IMR-90 (cell line): Measurements from ENCODE around the gene ENOX1. TPM values are rescaled to one million over a fixed set of nuclear protein-coding genes. Genes with fewer than 3 reads are reported as not detected.

Experiments
- ATAC-seq: fragments of 200-7000 bp; cut with Tn5 transposase; 2 replicates; pipeline ENCODE4 v1.9.1; 2020; ENCODE audit warnings: low read depth, mild to moderate bottlenecking, moderate library complexity
- BruUV-seq: library from RNA; stranded (reverse); fragments of 400-500 nt; replicated peaks from 2 replicates; lab custom pipeline; 2021; lab: Mats Ljungman, UMichigan
- CTCF ChIA-PET: fragments of 300-600 bp; formaldehyde crosslinking; extraction: SDS; loops from one replicate; lab custom pipeline; 2021; ENCODE audit warnings: antibody characterized with exemption; lab: Yijun Ruan, JAX
- POLR2A ChIA-PET: fragments of 300-600 bp; sonication (Branson Sonifier 250); formaldehyde crosslinking; loops from one replicate; lab custom pipeline; 2022; ENCODE audit warnings: antibody characterized with exemption; ENCODE audit not compliant: unreplicated experiment; lab: Charles Lee
- DNase-seq: peaks from one replicate; pipeline ENCODE4 v3.0.0; 2013
- H2AFZ ChIP-seq: replicated peaks from 2 replicates; pipeline ENCODE3; 2013; ENCODE audit warnings: low read length, mild to moderate bottlenecking; ENCODE audit not compliant: poor library complexity
- H2AK5ac ChIP-seq: 2 replicates; pipeline ENCODE4 v1.6.1; 2013; ENCODE audit warnings: low read depth, low read length, inconsistent platforms
- H2AK9ac ChIP-seq: replicated peaks from 2 replicates; pipeline ENCODE3; 2013; ENCODE audit warnings: mild to moderate bottlenecking, low read depth, low read length, moderate library complexity; ENCODE audit not compliant: poor library complexity
- H2BK120ac ChIP-seq: 2 replicates; pipeline ENCODE4 v1.6.1; 2013; ENCODE audit warnings: low read depth, low read length, inconsistent platforms
- H2BK15ac ChIP-seq: 3 replicates; pipeline ENCODE4 v1.6.1; 2013; ENCODE audit warnings: low read depth, low read length, inconsistent platforms
- H2BK20ac ChIP-seq: 2 replicates; pipeline ENCODE4 v1.6.1; 2013; ENCODE audit warnings: low read depth, mild to moderate bottlenecking, inconsistent platforms, low read length, moderate library complexity
- H2BK5ac ChIP-seq: 2 replicates; pipeline ENCODE4 v1.6.1; 2013; ENCODE audit warnings: mild to moderate bottlenecking, low read depth, low read length, inconsistent platforms; ENCODE audit not compliant: poor library complexity, severe bottlenecking
- H3K14ac ChIP-seq: replicated peaks from 2 replicates; pipeline ENCODE4 v1.6.1; 2013; ENCODE audit warnings: low read depth, low read length, inconsistent platforms
- H3K18ac ChIP-seq: 2 replicates; pipeline ENCODE4 v1.6.1; 2013; ENCODE audit warnings: low read depth, low read length, control low read depth
- H3K23ac ChIP-seq: 2 replicates; pipeline ENCODE4 v1.6.1; 2013; ENCODE audit warnings: low read depth, low read length, inconsistent platforms
- H3K27ac ChIP-seq: 2 replicates; pipeline ENCODE4 v1.5.1; 2013; ENCODE audit warnings: mild to moderate bottlenecking, control low read depth, low read length; ENCODE audit not compliant: insufficient read depth
- H3K27me3 ChIP-seq: 2 replicates; pipeline ENCODE4 v1.6.1; 2013; ENCODE audit warnings: low read length; ENCODE audit not compliant: control insufficient read depth, insufficient read depth
- H3K36me3 ChIP-seq: 2 replicates; pipeline ENCODE4 v1.6.1; 2013; ENCODE audit warnings: low read length, mixed read lengths; ENCODE audit not compliant: control insufficient read depth, insufficient read depth
- H3K4ac ChIP-seq: 2 replicates; pipeline ENCODE4 v1.6.1; 2013; ENCODE audit warnings: low read depth, low read length, inconsistent platforms
- H3K4me1 ChIP-seq: 2 replicates; pipeline ENCODE4 v1.6.1; 2013; ENCODE audit warnings: low read length, mixed read lengths; ENCODE audit not compliant: control insufficient read depth, insufficient read depth
- H3K4me2 ChIP-seq: 2 replicates; pipeline ENCODE4 v1.6.1; 2013; ENCODE audit warnings: low read depth, mild to moderate bottlenecking, control low read depth, low read length, moderate library complexity
- H3K4me3 ChIP-seq: 2 replicates; pipeline ENCODE4 v1.5.1; 2013; ENCODE audit warnings: low read depth, mild to moderate bottlenecking, control low read depth, low read length, moderate library complexity; ENCODE audit not compliant: insufficient read depth
- H3K56ac ChIP-seq: 2 replicates; pipeline ENCODE4 v1.6.1; 2013; ENCODE audit warnings: low read length, inconsistent platforms; ENCODE audit not compliant: insufficient read depth; ENCODE audit errors: extremely low read depth
- H3K79me1 ChIP-seq, 2 experiments: 2 replicates each; pipeline ENCODE4 v1.6.1; 2013; ENCODE audit warnings: low read length in 2 of 2, inconsistent platforms in 1 of 2, low read depth in 1 of 2
- H3K9ac ChIP-seq: 2 replicates; pipeline ENCODE4 v1.6.1; 2013; ENCODE audit warnings: low read depth, low read length, control low read depth
- H3K9me1 ChIP-seq: 2 replicates; pipeline ENCODE4 v1.6.1; 2013; ENCODE audit warnings: low read length, inconsistent platforms; ENCODE audit not compliant: insufficient read depth
- H3K9me3 ChIP-seq: 2 replicates; pipeline ENCODE4 v1.6.1; 2013; ENCODE audit warnings: low read length; ENCODE audit not compliant: control insufficient read depth, insufficient read depth
- H4K20me1 ChIP-seq: 2 replicates; pipeline ENCODE4 v1.6.1; 2013; ENCODE audit warnings: low read length, inconsistent platforms; ENCODE audit not compliant: insufficient read depth
- H4K5ac ChIP-seq: 2 replicates; pipeline ENCODE4 v1.6.1; 2013; ENCODE audit warnings: mild to moderate bottlenecking, low read depth, low read length, control low read depth
- H4K8ac ChIP-seq, 2 experiments: 2 replicates each; pipeline ENCODE4 v1.6.1; 2013; ENCODE audit warnings: low read depth in 2 of 2, low read length in 2 of 2, control low read depth in 1 of 2, inconsistent platforms in 1 of 2
- H4K91ac ChIP-seq: 2 replicates; pipeline ENCODE4 v1.6.1; 2013; ENCODE audit warnings: low read depth, low read length, inconsistent platforms; ENCODE audit not compliant: insufficient read depth
- BHLHE40 ChIP-seq: fragments of 150-350 bp; IDR thresholded peaks from 2 replicates; pipeline ENCODE4 v1.6.1; 2016; ENCODE audit warnings: mild to moderate bottlenecking, low read depth, low read length
- CHD1 ChIP-seq: IDR thresholded peaks from 2 replicates; pipeline ENCODE4 v1.6.1; 2012; ENCODE audit warnings: low read depth, low read length, improper control_type of control experiment
- MAFK ChIP-seq: IDR thresholded peaks from 2 replicates; pipeline ENCODE4 v1.6.1; 2012; ENCODE audit warnings: low read depth, low read length, improper control_type of control experiment
- MAZ ChIP-seq: IDR thresholded peaks from 2 replicates; pipeline ENCODE4 v1.6.1; 2012; ENCODE audit warnings: low read depth, mild to moderate bottlenecking, low read length, improper control_type of control experiment, moderate library complexity, borderline replicate concordance
- NFE2L2 ChIP-seq: fragments of 150-350 bp; IDR thresholded peaks from 2 replicates; pipeline ENCODE4 v1.6.1; 2016; ENCODE audit warnings: low read depth, mild to moderate bottlenecking, low read length
- POLR2A ChIP-seq: IDR thresholded peaks from 2 replicates; pipeline ENCODE4 v1.6.1; 2012; ENCODE audit warnings: mild to moderate bottlenecking, low read depth, low read length
- RAD21 ChIP-seq: IDR thresholded peaks from 2 replicates; pipeline ENCODE4 v1.6.1; 2012; ENCODE audit warnings: low read length, improper control_type of control experiment
- USF2 ChIP-seq: fragments of 150-350 bp; IDR thresholded peaks from 2 replicates; pipeline ENCODE4 v1.6.1; 2017; ENCODE audit warnings: mild to moderate bottlenecking, antibody characterized with exemption, low read length, low read depth
- dilution Hi-C: fragments of 300-500 bp; cut with HindIII; formaldehyde crosslinking; loops from one replicate; pipeline ENCODE4 v1.14.3; 2018; ENCODE audit warnings: low sequenced_read_pairs; ENCODE audit not compliant: unreplicated experiment
- in situ Hi-C: fragments of 300-500 bp; cut with MboI; formaldehyde crosslinking; loops from 3 replicates; pipeline ENCODE4 v1.14.3; 2019; ENCODE audit warnings: low sequenced_read_pairs, inconsistent platforms, mixed read lengths
- intact Hi-C: fragments of 100-400 bp; cut with micrococcal nuclease; formaldehyde crosslinking; loops from 2 replicates; pipeline ENCODE4 v1.10.0; 2022
- polyA plus RNA-seq, 3 experiments: library from polyadenylated mRNA; depleted of rRNA; stranded (reverse); fragments of >200 nt; gene quantifications; 2 replicates each; pipeline ENCODE4 v1.2.3, GENCODE V29; 2012; ENCODE audit warnings: low replicate concordance in 1 of 3
- total RNA-seq: library from RNA; depleted of rRNA; stranded (reverse); fragments of >200 nt; gene quantifications from 2 replicates; pipeline ENCODE4 v1.2.3, GENCODE V29; 2012
- TF ChIP-seq, protein P1 (sequence below): fragments of 150-350 bp; IDR thresholded peaks from 2 replicates; pipeline ENCODE4 v1.6.1; 2016; ENCODE audit warnings: low read depth, mild to moderate bottlenecking, low read length, moderate library complexity, borderline replicate concordance
- TF ChIP-seq, protein P2 (sequence below): conservative IDR thresholded peaks from 2 replicates; pipeline ENCODE4 v1.5.1; 2012; ENCODE audit warnings: mild to moderate bottlenecking, low read depth, low read length, improper control_type of control experiment

ENOX1 gene
- total and polyA plus RNA-seq, 2 of the 4 experiments (the other 2 are of a cell fraction) = 0.99 to 1.3 TPM

DNA sequence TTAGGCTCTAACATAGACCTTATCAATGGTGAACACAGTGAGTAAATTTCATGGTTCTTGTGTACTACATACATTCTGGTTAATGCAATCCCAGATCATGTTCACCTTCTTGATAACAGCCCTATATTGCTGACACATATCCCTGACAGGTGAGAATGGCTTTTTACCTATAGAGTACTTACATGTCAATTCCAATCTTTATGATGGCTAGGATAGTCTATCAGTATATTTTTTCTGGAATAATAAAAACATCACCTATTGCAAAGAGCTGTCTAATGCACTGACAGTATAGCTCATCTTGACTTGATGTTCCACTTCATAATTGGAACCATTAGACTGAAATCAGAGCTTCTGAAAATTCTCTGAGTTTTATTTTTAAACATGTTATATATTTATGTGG, 199.4 kb downstream of the ENOX1 start:
- DNase-seq (no peak), ATAC-seq (no peak)
- Histone ChIP-seq H3K56ac (no peak overlapping the region), H4K20me1 (no peaks in the 10 kb centered on the region), H3K9me1 (peaks cover 3% of the 10 kb centered on the region; the same call in 1 of the 2 replicates), H3K18ac (no peak overlapping the region), H2BK120ac (no peak overlapping the region), H4K91ac (no peak overlapping the region), H2BK20ac (no peak overlapping the region), H3K23ac (no peak overlapping the region), H2AK9ac (no peak overlapping the region), H3K4me2 (no peak overlapping the region), H3K4ac (no peak overlapping the region), H2AFZ (no peak overlapping the region), H3K27me3 (no peaks in the 10 kb centered on the region), H3K4me3 (no peak overlapping the region), H3K14ac (no peak overlapping the region), H2BK15ac (no peak overlapping the region), H3K4me1 (no peaks in the 10 kb centered on the region), H2AK5ac (no peak overlapping the region), H3K36me3 (no peaks in the 10 kb centered on the region), H3K79me1 (no peaks in the 10 kb centered on the region), H3K9me3 (no peaks in the 10 kb centered on the region), H3K9ac (no peak overlapping the region), H2BK5ac (no peak overlapping the region), H4K5ac (no peak overlapping the region), H3K27ac (no peak overlapping the region), H4K8ac (no peak overlapping the region)
- POLR2A ChIA-PET = interaction anchor here (0.5 kb wide), 1 partner anchor 156 kb away, joined by 3 read pairs; no protein-coding TSS in a partner anchor
- intact Hi-C loops = no loop called here
- BruUV-seq = no TSS peak
- TF ChIP-seq NFE2L2 (no peak), BHLHE40 (no peak), CHD1 (no peak), MAZ (no peak), MAFK (no peak), USF2 (no peak), RAD21 (no peak), POLR2A (no peak)
- TF ChIP-seq, protein P1, sequence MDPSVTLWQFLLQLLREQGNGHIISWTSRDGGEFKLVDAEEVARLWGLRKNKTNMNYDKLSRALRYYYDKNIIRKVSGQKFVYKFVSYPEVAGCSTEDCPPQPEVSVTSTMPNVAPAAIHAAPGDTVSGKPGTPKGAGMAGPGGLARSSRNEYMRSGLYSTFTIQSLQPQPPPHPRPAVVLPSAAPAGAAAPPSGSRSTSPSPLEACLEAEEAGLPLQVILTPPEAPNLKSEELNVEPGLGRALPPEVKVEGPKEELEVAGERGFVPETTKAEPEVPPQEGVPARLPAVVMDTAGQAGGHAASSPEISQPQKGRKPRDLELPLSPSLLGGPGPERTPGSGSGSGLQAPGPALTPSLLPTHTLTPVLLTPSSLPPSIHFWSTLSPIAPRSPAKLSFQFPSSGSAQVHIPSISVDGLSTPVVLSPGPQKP = no peak
- TF ChIP-seq, protein P2, sequence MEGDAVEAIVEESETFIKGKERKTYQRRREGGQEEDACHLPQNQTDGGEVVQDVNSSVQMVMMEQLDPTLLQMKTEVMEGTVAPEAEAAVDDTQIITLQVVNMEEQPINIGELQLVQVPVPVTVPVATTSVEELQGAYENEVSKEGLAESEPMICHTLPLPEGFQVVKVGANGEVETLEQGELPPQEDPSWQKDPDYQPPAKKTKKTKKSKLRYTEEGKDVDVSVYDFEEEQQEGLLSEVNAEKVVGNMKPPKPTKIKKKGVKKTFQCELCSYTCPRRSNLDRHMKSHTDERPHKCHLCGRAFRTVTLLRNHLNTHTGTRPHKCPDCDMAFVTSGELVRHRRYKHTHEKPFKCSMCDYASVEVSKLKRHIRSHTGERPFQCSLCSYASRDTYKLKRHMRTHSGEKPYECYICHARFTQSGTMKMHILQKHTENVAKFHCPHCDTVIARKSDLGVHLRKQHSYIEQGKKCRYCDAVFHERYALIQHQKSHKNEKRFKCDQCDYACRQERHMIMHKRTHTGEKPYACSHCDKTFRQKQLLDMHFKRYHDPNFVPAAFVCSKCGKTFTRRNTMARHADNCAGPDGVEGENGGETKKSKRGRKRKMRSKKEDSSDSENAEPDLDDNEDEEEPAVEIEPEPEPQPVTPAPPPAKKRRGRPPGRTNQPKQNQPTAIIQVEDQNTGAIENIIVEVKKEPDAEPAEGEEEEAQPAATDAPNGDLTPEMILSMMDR = no peak
- dilution Hi-C loops = no loop called here
- CTCF ChIA-PET = interaction anchor here (0.6 kb wide), 1 partner anchor 492 kb away, joined by 3 read pairs; no protein-coding TSS in a partner anchor
- in situ Hi-C loops = no loop called here
